Myocyte (in vitro differentiated cells): Measurements from ENCODE around the gene SSU72. TPM values are rescaled to one million over a fixed set of nuclear protein-coding genes. Genes with fewer than 3 reads are reported as not detected.

ENCODE experiments used
- DNase-seq: peaks from one replicate; pipeline ENCODE4 v3.0.0-alpha.2; 2012; ENCODE audit warnings: low read depth
- total RNA-seq: library from RNA; depleted of rRNA; stranded (reverse); fragments of >200 nt; gene quantifications from 2 replicates; pipeline ENCODE4 v1.2.3, GENCODE V29; 2014

The SSU72 gene
- total RNA-seq, 1 donor from 2014 or later: 97.7 TPM

DNA sequence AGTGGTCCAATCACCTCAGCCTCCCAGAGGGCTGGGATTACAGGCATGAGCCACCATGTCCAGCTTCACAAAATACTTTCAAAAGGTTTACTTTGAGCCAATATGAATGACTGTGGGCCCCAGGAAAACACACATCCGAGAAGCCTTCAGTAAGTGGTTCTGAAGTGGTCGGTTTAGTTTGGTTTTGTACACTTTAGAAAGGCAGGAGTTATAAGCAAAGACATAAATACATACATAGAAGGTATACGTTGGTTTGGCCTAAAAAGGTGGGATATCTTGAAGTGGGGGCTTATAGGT is 37.4 kb upstream of the SSU72 start:
- DNase-seq: no peak

DNA sequence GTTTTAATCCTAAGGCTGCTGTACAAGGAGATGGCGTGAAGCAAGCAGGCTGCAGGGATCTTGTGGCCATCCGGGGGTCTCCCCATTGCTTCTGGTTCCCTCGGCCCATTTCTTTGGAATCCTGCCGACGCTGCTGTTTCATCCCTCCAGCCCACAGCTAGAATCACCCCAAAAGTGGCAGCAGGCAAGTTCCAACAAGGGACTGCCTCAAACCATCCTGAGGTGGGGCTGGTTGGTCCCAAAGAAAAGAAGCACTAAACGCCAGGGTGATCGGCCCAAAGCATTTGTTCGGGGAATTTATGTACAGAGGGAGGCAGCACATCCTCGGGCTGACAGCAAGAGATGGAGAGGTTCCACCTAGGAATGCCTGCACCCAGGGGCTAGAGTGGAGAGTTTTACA is 36.1 kb upstream of the SSU72 start:
- no peak for DNase-seq

DNA sequence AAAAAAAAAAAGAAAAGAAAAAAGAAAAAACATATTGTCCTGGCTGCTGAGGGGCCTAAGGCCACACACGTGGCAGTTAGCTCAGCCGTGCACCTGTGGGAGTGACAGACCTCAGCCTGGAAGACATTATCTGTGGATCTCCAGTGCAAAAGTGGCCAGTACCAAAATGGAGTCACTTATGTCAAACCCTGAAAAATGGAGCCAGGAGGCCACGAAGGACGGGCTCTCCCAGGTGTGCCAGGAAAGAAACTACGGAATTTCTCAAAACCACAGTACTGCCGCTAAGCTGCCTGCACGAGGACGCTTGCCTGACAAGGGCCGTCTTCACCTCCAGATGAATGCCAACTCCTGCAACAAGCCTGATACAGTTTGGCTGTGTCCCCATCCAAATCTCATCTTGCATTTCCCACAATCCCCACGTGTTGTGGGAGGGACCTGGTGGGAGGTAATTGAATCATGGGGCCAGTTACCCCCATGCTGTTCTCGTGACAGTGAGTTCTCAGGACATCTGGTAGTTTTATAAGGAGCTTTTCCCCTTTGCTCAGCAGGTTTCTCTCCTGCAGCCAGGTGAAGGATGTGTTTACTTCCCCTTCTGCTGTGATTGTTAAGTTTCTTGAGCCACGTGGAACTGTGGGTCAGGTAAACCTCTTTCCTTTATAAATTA is 35.3 kb upstream of the SSU72 start:
- DNase-seq: no peak

DNA sequence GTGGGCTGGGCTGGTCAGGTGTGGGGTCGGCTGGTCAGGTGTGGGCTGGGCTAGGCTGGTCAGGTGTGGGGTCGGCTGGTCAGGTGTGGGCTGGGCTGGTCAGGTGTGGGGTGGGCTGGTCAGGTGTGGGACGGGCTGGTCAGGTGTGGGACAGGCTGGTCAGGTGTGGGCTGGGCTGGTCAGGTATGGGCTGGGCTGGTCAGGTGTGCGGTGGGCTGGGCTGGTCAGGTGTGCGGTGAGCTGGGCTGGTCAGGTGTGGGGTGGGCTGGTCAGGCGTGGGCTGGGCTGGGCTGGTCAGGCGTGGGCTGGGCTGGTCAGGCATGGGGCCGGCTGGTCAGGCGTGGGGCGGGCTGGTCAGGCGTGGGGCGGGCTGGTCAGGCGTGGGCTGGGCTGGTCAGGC is 31.6 kb upstream of the SSU72 start:
- DNase-seq: no peak

DNA sequence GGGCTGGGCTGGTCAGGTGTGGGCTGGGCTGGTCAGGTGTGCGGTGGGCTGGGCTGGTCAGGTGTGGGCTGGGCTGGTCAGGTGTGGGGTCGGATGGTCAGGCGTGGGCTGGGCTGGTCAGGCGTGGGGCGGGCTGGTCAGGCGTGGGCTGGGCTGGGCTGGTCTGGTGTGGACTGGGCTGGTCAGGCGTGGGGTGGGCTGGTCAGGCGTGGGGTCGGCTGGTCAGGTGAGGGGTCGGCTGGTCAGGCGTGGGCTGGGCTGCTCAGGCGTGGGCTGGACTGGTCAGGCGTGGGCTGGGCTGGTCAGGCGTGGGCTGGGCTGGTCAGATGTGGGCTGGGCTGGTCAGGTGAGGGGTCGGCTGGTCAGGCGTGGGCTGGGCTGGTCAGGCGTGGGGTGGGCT is 31.1 kb upstream of the SSU72 start:
- no peak for DNase-seq

DNA sequence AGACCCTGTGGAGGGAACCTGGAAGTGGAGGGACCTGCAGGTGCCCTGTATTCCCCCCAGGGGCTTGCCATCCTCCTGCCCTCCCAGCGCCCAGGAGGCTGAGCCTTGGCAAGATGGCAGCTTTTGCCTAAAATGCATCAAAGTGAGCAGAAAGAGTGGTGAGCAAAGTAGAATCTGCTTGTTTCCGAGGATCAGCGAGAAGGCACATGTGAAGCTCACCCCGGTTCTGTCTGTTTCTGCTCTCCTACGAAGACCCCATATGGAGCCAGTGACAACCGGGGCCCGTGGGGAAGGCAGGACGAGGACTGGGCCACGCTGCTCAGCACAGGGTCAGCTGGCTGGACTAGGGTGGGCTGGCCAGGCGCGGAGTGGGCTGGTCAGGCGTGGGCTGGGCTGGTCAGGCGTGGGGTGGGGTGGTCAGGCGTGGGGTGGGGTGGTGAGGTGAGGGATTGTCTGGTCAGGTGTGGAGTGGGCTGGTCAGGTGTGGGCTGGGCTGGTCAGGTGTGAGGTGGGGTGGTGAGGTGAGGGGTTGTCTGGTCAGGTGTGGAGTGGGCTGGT is 30.4 kb upstream of the SSU72 start:
- no peak for DNase-seq

DNA sequence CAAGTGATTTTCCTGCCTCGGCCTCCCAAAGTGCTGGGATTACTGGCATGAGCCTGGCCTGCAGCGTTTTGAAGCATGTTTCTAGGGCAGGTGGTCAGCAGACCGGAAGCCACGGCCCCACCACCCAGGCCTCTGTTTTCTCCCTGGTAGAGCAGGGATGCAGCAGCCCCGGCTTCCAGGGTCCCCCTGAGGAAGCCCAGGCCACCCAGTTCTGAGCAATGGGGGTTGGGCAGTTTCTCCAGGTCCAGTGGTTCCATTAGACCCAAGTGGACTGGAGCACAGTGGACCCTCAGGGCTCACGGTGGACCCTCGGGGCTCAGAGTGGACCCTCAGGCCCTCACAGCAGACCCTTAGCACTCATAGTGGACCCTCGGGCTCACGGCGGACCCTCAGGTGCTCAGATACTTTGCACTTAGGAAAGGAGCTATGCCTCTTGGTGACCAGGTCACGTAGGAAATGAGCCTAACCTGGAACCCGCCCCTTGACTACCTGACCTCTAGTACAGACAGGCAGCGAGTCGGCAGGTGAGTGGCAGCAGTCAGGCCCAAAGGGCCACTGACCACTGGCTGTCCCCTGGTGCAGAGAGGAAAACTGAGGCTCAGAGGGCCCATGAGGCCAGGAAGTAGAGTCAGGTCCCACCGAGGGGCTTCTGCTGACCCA is 29.8 kb upstream of the SSU72 start:
- no peak for DNase-seq

DNA sequence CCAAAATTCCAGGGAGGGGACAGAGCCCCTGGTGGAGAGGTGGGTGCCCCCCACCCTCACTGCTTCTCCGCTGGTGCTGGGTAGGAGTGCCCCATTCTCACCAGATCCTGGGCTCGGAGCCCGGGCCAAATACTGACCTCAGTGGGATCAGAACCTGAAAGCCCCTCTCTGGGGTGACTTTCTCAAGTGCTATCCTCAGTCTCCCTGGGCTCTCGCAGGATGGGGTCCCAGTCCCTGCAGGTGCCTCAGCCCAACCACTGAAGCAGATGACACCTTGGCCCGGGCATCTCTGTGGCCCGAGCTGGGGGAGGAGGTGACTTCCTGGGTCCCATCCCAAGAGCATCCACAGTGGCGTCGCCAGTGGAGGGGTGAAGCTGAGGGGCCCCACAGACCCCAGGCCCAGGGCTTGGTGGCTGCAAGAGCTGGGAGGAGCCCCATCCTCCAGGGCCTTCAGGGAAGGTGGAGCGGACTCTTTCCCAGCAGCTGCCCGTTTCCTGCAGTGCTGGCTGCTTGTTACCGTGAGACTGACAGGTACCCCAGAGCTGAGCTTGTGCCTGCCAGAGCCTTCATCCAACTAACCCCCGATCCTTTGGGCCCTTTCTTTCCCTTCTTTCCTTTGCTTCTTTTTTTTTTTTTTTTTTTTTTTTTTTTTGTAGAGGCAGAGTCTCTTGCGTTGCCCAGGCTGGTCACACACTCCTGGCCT is 29.2 kb upstream of the SSU72 start:
- DNase-seq: no peak

DNA sequence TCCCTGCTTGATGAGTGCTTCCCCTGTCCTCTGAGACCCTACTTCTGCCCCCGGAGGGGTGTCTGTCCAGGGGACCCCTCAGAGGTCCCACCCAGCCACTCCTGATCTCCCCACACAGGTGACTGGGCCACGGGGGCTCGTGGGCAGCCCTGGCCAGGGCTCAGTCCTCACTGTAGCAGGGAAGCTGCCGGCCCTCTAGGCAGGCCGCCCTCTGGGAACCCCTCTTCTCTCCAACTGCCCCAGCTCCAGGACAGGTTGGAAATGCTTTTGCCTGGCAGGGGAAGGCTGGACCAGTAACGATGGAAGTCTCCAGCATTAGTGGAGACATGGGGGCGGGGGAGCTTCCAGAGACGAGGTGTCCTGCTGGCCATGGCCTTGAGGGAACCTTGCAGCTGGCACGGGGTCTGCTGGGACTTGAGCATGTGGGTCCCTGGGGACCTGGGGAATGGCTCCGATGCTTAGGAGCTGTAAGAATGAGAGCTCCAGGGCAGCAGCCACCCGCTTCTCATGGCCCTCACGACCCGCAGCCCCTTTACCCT is 28.4 kb upstream of the SSU72 start:
- DNase-seq: no peak

DNA sequence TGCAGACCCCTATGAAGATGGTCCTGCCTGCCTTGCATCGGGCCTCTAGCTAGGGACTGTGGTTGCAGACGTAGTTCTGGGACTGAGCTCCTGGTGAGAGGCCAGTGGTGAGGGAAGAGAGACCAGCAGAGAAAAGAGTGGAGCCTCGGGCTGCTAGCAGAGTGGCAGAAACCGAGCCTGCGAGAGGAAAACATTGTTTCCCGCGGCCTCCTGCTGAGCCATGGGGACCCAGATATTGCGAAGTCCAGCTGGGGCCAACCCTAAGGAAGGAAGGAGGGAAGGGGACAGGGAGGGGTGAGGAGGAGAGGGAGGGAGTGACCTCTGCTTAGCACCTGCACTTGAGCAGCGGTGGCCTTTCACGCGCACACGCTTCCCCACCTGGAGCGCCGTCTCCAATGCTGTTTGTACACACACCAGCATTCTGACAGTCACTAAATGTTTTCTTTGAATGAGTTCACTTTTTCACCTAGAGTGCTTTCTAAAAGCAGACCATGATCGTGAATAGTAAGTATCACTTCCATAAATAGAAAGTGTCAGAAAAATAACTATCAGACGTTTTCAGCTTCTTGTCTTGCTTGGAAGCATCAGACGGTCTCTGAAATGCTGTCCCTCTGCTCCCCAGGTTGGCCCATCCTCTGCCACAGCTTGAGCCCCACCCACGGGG is 27.8 kb upstream of the SSU72 start:
- no peak for DNase-seq

DNA sequence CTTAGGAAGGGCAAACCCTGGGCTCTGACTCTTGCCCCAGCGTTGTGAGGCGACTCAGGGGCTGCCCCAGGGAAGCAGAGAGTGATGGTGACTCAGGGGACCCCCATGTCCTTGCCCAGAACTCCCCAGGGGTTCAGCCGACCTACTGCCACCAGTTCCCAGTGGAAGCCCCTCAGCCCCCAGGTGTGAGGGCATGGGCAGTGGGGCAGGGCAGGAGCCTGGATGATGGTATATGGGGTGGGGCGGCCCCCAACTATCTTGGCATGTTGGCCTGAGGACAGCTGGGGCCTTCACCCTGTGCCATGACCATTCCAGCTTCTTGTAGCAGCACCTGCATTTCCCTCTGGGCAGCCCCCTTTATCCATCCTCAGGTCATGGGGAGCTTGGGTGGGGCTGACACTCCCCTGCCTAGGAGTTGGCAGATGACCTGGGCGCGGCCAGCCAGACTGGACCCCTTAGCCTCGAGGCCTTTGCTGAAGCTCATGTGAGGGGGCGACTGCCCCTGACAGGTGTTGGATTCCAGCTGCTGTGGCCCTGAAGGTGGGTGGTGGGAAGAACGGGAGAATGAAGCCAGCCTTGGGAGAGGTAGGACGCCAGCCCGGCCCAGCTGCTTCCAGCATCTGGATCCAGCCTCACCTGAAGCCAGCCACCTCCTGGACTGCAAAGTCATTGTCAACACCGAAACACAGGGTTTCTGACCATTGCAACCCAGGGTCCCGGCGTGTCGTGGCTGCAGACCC is 27.1 kb upstream of the SSU72 start:
- DNase-seq: no peak

DNA sequence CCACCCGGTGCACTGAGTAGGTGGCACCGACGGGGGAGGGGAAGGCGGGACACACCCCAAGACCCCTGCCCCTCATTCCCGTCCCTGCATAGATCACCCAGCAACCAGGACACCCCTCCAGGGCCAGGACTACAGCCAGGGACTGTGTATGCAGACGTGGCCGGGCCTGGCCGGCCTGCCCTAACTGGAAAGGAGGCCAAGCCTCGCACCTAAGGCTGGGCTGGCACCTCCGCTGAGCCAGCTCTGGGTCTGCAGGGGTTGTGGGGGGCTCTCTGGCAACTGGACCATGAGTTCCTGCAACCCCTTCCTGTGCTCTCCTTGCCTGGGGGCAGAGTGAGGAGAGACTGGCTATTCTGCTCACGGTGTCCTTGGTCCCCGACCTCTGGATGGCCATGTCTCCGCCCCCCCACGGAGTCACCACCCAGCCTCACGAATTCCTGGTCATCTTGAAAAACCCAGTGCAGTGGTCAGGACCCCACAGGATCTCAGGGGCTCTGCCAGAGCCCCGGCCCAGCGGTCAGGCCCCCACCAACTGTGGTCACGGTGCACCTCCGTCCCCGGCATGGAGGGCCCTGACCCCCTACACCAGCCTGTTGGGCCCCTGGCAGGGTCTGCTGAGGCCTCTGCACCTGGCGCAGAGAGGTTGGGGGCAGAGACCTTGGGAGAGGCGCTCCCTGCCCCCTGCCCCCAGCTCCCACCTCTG is 26.3 kb upstream of the SSU72 start:
- DNase-seq: no peak

DNA sequence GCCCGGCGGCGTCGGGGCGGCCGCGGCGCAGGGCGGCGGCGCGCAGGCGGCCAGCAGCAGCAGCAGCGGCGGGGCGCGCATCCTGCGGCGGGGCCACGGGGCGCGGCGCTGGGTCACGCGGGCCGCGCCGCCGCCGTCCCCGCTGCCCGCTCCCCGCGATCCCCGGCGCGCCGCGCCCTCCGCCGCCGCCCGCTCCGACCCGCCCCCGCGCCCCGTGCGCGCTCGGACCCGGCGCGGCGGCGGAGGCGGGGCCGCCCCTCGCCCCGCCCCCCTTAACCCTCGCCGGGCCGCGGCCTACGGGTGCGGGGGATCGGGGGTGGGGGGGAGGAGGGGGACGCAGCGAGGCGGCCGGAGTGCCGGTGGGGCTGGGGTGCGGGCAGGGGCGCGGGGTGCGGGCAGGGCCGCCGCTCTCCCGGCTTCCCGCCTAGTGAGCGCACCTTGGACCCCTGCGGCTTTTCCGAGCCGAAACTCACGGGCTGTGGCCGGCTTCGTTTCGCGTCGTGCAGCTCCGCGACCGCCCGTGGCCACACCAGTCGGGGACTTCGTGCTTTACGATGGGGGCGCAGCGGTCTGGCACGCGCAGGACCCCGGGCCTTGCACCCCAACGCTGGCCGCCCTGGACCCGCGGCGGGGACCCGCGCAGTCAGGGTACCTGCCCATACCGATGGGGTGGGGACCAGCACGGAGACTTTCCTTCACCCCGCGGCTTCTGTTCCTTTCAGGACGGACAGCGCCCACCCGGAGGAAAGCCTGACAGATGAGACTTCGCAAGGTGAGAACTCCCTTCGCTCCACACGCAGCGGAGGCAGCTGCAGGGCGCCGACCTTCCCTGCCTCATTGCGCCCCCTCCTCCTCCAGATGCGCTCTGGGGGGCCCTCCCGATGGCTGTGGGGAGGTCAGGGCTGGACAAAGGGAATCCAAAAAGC is 25.5 kb upstream of the SSU72 start, which contains the start of gene FNDC10:
Gene FNDC10, minus strand, starts transcription at position 201 of the 926 bp plus-strand sequence. Its CDS starts 120 bp downstream, at position 81.
- DNase-seq: no peak

DNA sequence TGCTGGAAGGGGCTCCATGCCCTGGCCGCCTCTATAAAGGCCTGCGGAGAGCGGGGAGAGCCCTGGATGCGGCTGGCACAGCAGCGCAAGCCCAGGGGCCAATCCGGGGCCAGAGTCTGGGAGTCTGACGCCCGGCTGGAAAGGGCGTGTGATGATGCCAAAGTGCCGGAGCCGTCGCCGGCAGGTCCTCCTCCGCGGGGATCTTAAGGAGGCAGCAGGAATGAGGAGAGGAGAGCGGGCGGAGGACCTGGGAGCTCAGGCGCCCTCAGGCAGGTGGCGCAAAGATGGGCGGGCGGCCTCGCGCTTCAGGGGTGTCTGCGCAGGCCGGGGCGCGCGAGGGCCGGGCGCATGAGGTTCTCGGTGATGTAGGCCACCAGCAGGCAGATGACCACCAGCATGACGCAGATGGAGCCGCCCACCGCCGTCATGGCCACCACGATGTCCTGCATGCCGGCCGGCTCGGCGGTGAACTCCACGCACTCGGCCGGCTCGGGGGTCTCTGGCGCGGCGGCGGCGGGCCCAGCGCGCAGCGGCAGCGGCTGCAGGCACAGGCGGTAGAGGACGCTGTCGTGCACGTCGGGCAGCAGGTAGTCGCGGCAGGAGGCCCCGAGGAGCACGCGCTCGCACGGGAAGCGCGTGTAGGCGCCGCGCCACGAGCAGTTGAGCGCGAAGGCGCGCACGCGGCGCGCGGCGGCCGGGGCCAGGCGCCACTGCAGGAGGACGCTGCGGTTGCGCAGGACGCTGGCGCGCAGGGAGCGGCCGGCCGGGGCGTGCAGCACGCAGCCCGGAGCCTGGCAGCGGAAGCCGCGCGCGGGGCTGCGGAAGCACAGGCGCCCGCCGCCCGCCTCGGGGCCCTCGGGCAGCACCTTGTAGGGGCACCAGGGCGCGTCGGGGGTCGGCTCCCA is 24.6 kb upstream of the SSU72 start:
- DNase-seq: no peak

DNA sequence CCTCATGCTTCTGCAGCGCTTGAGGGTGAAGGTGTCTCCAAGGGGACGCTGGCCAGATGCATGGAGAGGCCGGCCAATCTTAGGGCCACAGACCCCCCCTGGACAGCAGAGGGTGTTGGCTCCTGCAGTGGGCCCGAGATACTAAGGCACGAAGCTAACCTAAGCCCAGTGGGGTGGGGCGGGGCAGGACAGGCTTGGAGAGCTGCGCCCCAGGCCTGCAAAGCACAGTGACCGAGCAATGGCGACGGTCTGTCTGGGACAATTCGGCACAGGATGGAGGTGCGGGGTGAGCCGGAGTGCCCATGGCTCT is 24.0 kb upstream of the SSU72 start:
- DNase-seq: no peak

DNA sequence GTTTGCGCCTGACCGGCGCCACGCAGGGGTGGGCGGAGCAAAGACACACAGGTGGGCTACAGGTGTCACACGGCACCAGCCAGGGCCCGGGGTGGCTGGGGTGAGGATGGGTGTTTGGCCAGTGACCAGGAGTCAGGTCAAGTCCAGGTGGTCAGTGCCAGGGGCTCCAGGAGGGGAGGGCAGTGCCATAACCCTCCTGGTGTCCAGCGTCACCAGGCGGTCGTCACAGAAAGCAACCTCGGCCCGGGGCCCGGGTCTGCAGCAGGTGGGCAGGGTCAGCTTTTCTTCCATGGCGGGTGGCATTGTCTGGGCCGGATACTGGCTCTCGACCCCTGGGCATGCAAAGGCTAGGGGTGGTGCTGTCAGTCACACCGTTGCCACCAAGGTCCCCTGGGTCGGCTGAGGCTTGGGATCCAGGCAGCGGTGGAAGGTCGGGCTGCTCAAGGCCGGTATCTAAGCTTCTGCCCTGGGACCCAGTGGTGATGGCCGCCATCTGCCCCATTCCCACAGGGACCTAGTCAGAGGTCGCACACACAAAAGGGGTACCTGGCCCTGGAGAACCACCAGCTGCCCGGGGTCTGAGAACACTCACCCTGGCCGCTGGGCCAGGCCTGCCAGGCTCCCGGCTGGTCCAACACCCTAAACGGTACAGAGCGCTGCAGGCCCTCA is 23.5 kb upstream of the SSU72 start:
- no peak for DNase-seq

DNA sequence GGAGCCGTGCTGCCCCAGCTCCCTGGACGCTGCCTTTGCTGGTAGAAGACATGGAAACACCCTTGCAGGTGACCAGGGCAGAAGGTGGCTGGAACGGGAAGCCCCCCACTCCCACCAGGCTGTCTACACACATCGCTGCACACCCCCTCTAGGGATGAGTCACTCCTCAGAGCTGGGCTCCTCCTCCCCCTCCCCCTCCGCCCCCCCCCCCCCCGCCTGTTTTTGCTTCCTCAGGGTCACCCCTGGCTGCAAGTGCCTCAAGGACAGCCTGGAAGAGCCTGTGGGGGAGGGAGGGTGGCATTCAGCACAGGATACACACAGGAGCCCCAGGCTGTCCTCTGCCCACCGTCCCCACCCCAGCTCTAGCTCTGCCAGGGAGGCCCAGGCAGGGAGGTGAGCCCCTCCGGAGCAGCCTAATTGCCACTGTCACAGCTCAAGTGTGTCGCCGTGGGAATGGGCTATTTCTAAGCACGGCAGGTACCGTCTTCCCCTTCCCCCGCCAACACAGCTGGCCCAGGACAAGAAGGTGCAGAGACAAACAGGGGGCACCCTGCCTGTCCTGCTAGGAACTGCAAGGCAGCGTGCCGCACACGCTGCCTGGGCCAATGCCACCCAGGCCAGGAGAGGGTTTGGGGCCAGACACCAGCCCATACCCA is 22.7 kb upstream of the SSU72 start:
- no peak for DNase-seq
